Caco-2 (cell line): Measurements from ENCODE around the gene ANGPTL8. TPM values are rescaled to one million over a fixed set of nuclear protein-coding genes. Genes with fewer than 3 reads are reported as not detected.

Source experiments
- BruUV-seq: library from RNA; stranded (reverse); fragments of 400-500 nt; replicated peaks from 2 replicates; lab custom pipeline; 2021; lab: Mats Ljungman, UMichigan
- CTCF ChIA-PET: fragments of 300-600 bp; sonication (Branson Sonifier 250); formaldehyde crosslinking; loops from one replicate; lab custom pipeline; 2022; ENCODE audit warnings: antibody characterized with exemption; lab: Charles Lee
- POLR2A ChIA-PET: fragments of 300-600 bp; sonication (Branson Sonifier 250); formaldehyde crosslinking; loops from one replicate; lab custom pipeline; 2022; ENCODE audit warnings: antibody characterized with exemption; lab: Charles Lee
- DNase-seq, 2 experiments: peaks; one replicate each; pipeline versions ENCODE4 v3.0.0 to v3.0.0-alpha.2; 2020 to 2022
- H3K27me3 ChIP-seq: replicated peaks from 2 replicates; pipeline ENCODE4 v1.6.0; 2011; ENCODE audit warnings: low read length; ENCODE audit not compliant: control insufficient read depth, insufficient read depth
- H3K36me3 ChIP-seq: 2 replicates; pipeline ENCODE4 v1.5.1; 2011; ENCODE audit warnings: low read length; ENCODE audit not compliant: control insufficient read depth, insufficient read depth
- H3K4me1 ChIP-seq: fragments of 250-450 bp; sonication (Bioruptor Pico); 2 replicates; pipeline ENCODE4 v1.5.1; 2020; ENCODE audit warnings: mild to moderate bottlenecking
- H3K4me3 ChIP-seq: 2 replicates; pipeline ENCODE4 v1.5.1; 2011; ENCODE audit warnings: low read depth, mild to moderate bottlenecking, control low read depth, low read length
- H3K9me3 ChIP-seq: fragments of 250-450 bp; sonication (Bioruptor Pico); 2 replicates; pipeline ENCODE4 v1.5.1; 2020; ENCODE audit warnings: mild to moderate bottlenecking, moderate library complexity
- H3K27ac Mint-ChIP-seq: one replicate; pipeline ENCODE4 v1.8.0; 2022; ENCODE audit warnings: mixed read lengths; ENCODE audit not compliant: unreplicated experiment
- H3K27me3 Mint-ChIP-seq: one replicate; pipeline ENCODE4 v1.8.0; 2022; ENCODE audit warnings: mixed read lengths; ENCODE audit not compliant: insufficient read depth, unreplicated experiment
- H3K36me3 Mint-ChIP-seq: one replicate; pipeline ENCODE4 v1.8.0; 2022; ENCODE audit warnings: mild to moderate bottlenecking, mixed read lengths; ENCODE audit not compliant: insufficient read depth, unreplicated experiment
- H3K4me1 Mint-ChIP-seq: one replicate; pipeline ENCODE4 v1.8.0; 2022; ENCODE audit warnings: low read depth, mixed read lengths; ENCODE audit not compliant: unreplicated experiment
- H3K4me3 Mint-ChIP-seq: one replicate; pipeline ENCODE4 v1.8.0; 2022; ENCODE audit warnings: mild to moderate bottlenecking, moderate library complexity, mixed read lengths; ENCODE audit not compliant: unreplicated experiment
- H3K9me3 Mint-ChIP-seq: one replicate; pipeline ENCODE4 v1.8.0; 2022; ENCODE audit warnings: mixed read lengths; ENCODE audit not compliant: unreplicated experiment
- intact Hi-C: fragments of 100-400 bp; cut with micrococcal nuclease; formaldehyde crosslinking; loops from one replicate; pipeline ENCODE4 v1.10.0; 2022; ENCODE audit not compliant: unreplicated experiment
- total RNA-seq: library from RNA; stranded (reverse); gene quantifications from 2 replicates; pipeline ENCODE4 v1.2.3, GENCODE V29; 2022
- TF ChIP-seq, protein P1 (sequence below), 2 experiments: fragments of 200-600 bp in 1 of 2; IDR thresholded peaks; 1 replicate in 1 of 2; 2 replicates in 1 of 2; pipeline versions ENCODE4 v1.5.1 to v1.8.0; 2011 to 2022; ENCODE audit warnings: antibody characterized with exemption in 1 of 2, control low read depth in 1 of 2, inconsistent platforms in 1 of 2, low read depth in 1 of 2, low read length in 1 of 2, mild to moderate bottlenecking in 1 of 2, moderate library complexity in 1 of 2; ENCODE audit not compliant: insufficient read depth in 1 of 2, severe bottlenecking in 1 of 2, unreplicated experiment in 1 of 2

ANGPTL8 gene
- total RNA-seq, 1 experiment from 2014 or later, result not detected

DNA sequence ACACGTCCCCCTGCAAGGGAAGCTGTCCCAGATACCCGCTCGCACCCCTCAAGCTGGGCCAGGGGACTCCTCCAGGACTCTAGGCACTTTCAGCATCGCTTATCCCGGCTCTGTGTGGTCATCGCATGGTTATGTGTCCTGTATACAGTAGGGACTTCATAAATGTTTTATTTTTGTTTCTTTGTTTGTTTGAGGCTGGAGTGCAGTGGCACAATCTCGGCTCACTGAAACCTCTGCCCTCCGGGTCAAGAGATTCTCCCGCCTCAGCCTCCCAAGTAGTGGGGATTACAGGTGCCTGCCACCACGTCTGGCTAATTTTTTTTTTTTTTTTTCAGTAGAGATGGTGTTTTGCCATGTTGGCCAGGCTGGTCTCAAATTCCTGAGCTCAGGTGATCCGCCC lies 7.5 kb downstream of the ANGPTL8 start:
- peaks cover 60% of the 10 kb centered on the region for H3K36me3 Mint-ChIP-seq
- Histone ChIP-seq H3K27me3 (no peaks in the 10 kb centered on the region), H3K36me3 (peaks cover 5% of the 10 kb centered on the region), H3K4me3 (no peak overlapping the region), H3K9me3 (no peaks in the 10 kb centered on the region), H3K4me1 (no peaks in the 10 kb centered on the region)
- H3K27me3 Mint-ChIP-seq, result no peaks in the 10 kb centered on the region
- no peak overlapping the region for H3K4me3 Mint-ChIP-seq
- intact Hi-C loops, result no loop called here
- no TSS peak for BruUV-seq
- H3K27ac Mint-ChIP-seq, result no peak overlapping the region
- ChIA-PET POLR2A (no interaction called here), CTCF (no interaction called here)
- no peak for DNase-seq
- H3K4me1 Mint-ChIP-seq, result no peaks in the 10 kb centered on the region
- TF ChIP-seq, protein P1, sequence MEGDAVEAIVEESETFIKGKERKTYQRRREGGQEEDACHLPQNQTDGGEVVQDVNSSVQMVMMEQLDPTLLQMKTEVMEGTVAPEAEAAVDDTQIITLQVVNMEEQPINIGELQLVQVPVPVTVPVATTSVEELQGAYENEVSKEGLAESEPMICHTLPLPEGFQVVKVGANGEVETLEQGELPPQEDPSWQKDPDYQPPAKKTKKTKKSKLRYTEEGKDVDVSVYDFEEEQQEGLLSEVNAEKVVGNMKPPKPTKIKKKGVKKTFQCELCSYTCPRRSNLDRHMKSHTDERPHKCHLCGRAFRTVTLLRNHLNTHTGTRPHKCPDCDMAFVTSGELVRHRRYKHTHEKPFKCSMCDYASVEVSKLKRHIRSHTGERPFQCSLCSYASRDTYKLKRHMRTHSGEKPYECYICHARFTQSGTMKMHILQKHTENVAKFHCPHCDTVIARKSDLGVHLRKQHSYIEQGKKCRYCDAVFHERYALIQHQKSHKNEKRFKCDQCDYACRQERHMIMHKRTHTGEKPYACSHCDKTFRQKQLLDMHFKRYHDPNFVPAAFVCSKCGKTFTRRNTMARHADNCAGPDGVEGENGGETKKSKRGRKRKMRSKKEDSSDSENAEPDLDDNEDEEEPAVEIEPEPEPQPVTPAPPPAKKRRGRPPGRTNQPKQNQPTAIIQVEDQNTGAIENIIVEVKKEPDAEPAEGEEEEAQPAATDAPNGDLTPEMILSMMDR (IDR thresholded peaks at IDR 0.05; ENCODE audit: insufficient read depth in 1 of 2, low read depth in 1 of 2, low read length in 1 of 2, severe bottlenecking in 1 of 2, unreplicated experiment in 1 of 2), result no peak
- H3K9me3 Mint-ChIP-seq, result no peaks in the 10 kb centered on the region

DNA sequence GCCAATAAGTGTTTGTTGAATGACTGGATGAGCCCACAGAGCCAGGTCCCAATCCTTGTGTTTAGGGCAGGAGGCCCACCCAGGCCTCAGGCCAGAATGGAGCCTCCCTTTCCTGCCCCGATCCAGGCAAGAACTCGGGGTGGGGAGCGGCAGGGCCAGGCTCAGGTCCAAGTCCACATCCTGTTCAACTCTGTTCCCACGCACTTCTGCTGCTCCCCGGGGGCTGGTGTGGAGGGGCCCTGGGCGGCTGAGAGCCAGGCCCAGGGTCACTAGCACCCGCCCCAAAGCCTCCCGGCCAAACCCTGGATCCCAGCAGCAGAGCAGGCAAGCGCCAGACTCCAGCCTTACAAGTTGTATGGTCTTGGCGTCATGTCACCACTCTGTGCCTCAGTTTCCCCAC lies 8.0 kb downstream of the ANGPTL8 start:
- no peak overlapping the region for H3K4me3 ChIP-seq
- H3K9me3 ChIP-seq, result no peaks in the 10 kb centered on the region
- H3K27me3 Mint-ChIP-seq, result no peaks in the 10 kb centered on the region
- ChIA-PET CTCF (no interaction called here), POLR2A (no interaction called here)
- BruUV-seq, result no TSS peak
- no peaks in the 10 kb centered on the region for H3K4me1 Mint-ChIP-seq
- no peaks in the 10 kb centered on the region for H3K9me3 Mint-ChIP-seq
- TF ChIP-seq, protein P1 (IDR thresholded peaks at IDR 0.05; ENCODE audit: insufficient read depth in 1 of 2, low read depth in 1 of 2, low read length in 1 of 2, severe bottlenecking in 1 of 2, unreplicated experiment in 1 of 2), result no peak
- intact Hi-C loops, result no loop called here
- H3K27ac Mint-ChIP-seq, result no peak overlapping the region
- peaks cover 60% of the 10 kb centered on the region for H3K36me3 Mint-ChIP-seq
- no peaks in the 10 kb centered on the region for H3K4me1 ChIP-seq
- no peak overlapping the region for H3K4me3 Mint-ChIP-seq
- no peaks in the 10 kb centered on the region for H3K27me3 ChIP-seq
- DNase-seq, result no peak
- peaks cover 3% of the 10 kb centered on the region for H3K36me3 ChIP-seq

DNA sequence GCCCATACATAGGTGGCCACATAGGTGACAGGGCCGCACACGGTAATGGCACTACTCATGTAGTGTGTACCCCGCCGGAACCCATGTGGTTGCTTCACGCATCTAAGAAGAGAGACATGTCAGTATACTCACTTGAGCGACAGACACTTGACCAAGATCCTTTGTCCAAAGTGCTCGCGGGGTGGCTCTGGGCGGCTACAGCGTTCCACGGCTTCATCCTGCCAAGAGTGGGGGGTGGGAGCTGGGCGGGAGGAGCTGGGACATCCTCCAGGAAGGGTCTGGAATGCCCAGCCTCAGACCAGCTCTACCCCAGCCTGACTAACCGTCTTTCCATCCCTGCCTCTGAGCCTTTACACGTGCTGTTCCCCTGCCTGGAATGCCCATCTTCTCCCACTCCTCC lies 8.5 kb downstream of the ANGPTL8 start:
- Histone ChIP-seq H3K4me3 (no peak overlapping the region), H3K9me3 (no peaks in the 10 kb centered on the region), H3K27me3 (no peaks in the 10 kb centered on the region), H3K4me1 (no peaks in the 10 kb centered on the region), H3K36me3 (peaks cover 3% of the 10 kb centered on the region; the same call in 1 of the 2 replicates)
- H3K27me3 Mint-ChIP-seq, result no peaks in the 10 kb centered on the region
- DNase-seq, result no peak
- BruUV-seq, result no TSS peak
- TF ChIP-seq, protein P1 (IDR thresholded peaks at IDR 0.05; ENCODE audit: insufficient read depth in 1 of 2, low read depth in 1 of 2, low read length in 1 of 2, severe bottlenecking in 1 of 2, unreplicated experiment in 1 of 2), result no peak
- ChIA-PET POLR2A (no interaction called here), CTCF (no interaction called here)
- no peaks in the 10 kb centered on the region for H3K9me3 Mint-ChIP-seq
- H3K27ac Mint-ChIP-seq, result no peak overlapping the region
- intact Hi-C loops, result no loop called here
- no peak overlapping the region for H3K4me3 Mint-ChIP-seq
- H3K36me3 Mint-ChIP-seq, result peaks cover 54% of the 10 kb centered on the region
- no peaks in the 10 kb centered on the region for H3K4me1 Mint-ChIP-seq
